Neural cell (in vitro differentiated cells): ENCODE measurements around the gene HARS2. TPM values are rescaled to one million over a fixed set of nuclear protein-coding genes. Genes with fewer than 3 reads are reported as not detected.

Source experiments
- H2AFZ ChIP-seq: fragments of 200-600, 300-800 bp; sonication (generic), shearing (Covaris generic); 2 replicates; pipeline ENCODE4 v1.6.0; 2014; ENCODE audit warnings: low read depth, mild to moderate bottlenecking, antibody characterized with exemption, low read length, moderate library complexity
- H3F3A ChIP-seq: fragments of 200-600 bp; shearing (Covaris generic); 2 replicates; pipeline ENCODE4 v1.6.1; 2016; ENCODE audit warnings: mild to moderate bottlenecking, moderate library complexity, mixed read lengths, antibody characterized with exemption, low read length; ENCODE audit not compliant: insufficient read depth, poor library complexity, severe bottlenecking
- H3K27ac ChIP-seq: fragments of 200-600, 300-800 bp; sonication (generic), shearing (Covaris generic); 2 replicates; pipeline ENCODE4 v1.5.1; 2014; ENCODE audit warnings: mild to moderate bottlenecking, low read length, moderate library complexity
- H3K27me3 ChIP-seq: fragments of 300-800, 200-600 bp; sonication (generic), shearing (Covaris generic); 2 replicates; pipeline ENCODE4 v1.6.0; 2014; ENCODE audit warnings: mild to moderate bottlenecking, low read depth, low read length, moderate library complexity; ENCODE audit not compliant: insufficient read depth
- H3K36me3 ChIP-seq: fragments of 300-800, 200-600 bp; sonication (generic), shearing (Covaris generic); 2 replicates; pipeline ENCODE4 v1.5.1; 2014; ENCODE audit warnings: mild to moderate bottlenecking, antibody characterized with exemption, low read length, moderate library complexity; ENCODE audit not compliant: insufficient read depth
- H3K4me2 ChIP-seq: fragments of 300-800, 200-600 bp; sonication (generic), shearing (Covaris generic); 2 replicates; pipeline ENCODE4 v1.6.0; 2014; ENCODE audit warnings: mild to moderate bottlenecking, low read length
- H3K4me3 ChIP-seq: fragments of 300-800, 200-600 bp; sonication (generic), shearing (Covaris generic); 2 replicates; pipeline ENCODE4 v1.5.1; 2014; ENCODE audit warnings: mild to moderate bottlenecking, low read length, moderate library complexity
- H3K79me2 ChIP-seq: fragments of 200-600 bp; shearing (Covaris generic); replicated peaks from 2 replicates; pipeline ENCODE4 v1.6.0; 2014; ENCODE audit warnings: mild to moderate bottlenecking, low read length, moderate library complexity; ENCODE audit not compliant: insufficient read depth
- H3K9ac ChIP-seq: fragments of 300-800, 200-600 bp; sonication (generic), shearing (Covaris generic); 2 replicates; pipeline ENCODE4 v1.6.1; 2016; ENCODE audit warnings: mild to moderate bottlenecking, low read length, mixed read lengths
- H3K9me2 ChIP-seq: fragments of 200-600 bp; shearing (Covaris generic); 2 replicates; pipeline ENCODE4 v1.6.1; 2016; ENCODE audit warnings: mild to moderate bottlenecking, low read length, mixed read lengths; ENCODE audit not compliant: insufficient read depth
- H3K9me3 ChIP-seq: fragments of 200-600, 300-800 bp; sonication (generic), shearing (Covaris generic); 2 replicates; pipeline ENCODE4 v1.6.1; 2016; ENCODE audit warnings: mild to moderate bottlenecking, mixed run types, low read length, moderate library complexity, mixed read lengths
- H4K20me1 ChIP-seq: fragments of 200-600 bp; shearing (Covaris generic); 2 replicates; pipeline ENCODE4 v1.6.1; 2016; ENCODE audit warnings: mild to moderate bottlenecking, mixed run types; ENCODE audit not compliant: insufficient read depth
- EP300 ChIP-seq: fragments of 450-650 bp; conservative IDR thresholded peaks from 2 replicates; pipeline ENCODE4 v1.6.1; 2014; ENCODE audit warnings: antibody characterized with exemption, mild to moderate bottlenecking, moderate library complexity; ENCODE audit not compliant: poor library complexity, severe bottlenecking
- EZH2 ChIP-seq: fragments of 200-600, 300-800 bp; shearing (Covaris generic), sonication (generic); IDR thresholded peaks from 2 replicates; pipeline ENCODE4 v1.6.1; 2014; ENCODE audit warnings: antibody characterized with exemption, low read length, borderline replicate concordance, mild to moderate bottlenecking; ENCODE audit not compliant: insufficient read depth, poor library complexity, severe bottlenecking
- MXI1 ChIP-seq: fragments of 450-650 bp; conservative IDR thresholded peaks from 2 replicates; pipeline ENCODE4 v1.6.1; 2014; ENCODE audit warnings: antibody characterized with exemption, mild to moderate bottlenecking; ENCODE audit not compliant: poor library complexity, severe bottlenecking
- POLR2AphosphoS5 ChIP-seq: IDR thresholded peaks from 2 replicates; pipeline ENCODE4 v1.6.1; 2012
- RAD21 ChIP-seq: fragments of 450-650 bp; conservative IDR thresholded peaks from 2 replicates; pipeline ENCODE4 v1.6.1; 2014; ENCODE audit warnings: antibody characterized with exemption, mild to moderate bottlenecking, moderate library complexity
- SMC3 ChIP-seq: fragments of 450-650 bp; conservative IDR thresholded peaks from 2 replicates; pipeline ENCODE4 v1.6.1; 2014; ENCODE audit warnings: antibody characterized with exemption, mild to moderate bottlenecking, moderate library complexity; ENCODE audit not compliant: poor library complexity
- TAF1 ChIP-seq: IDR thresholded peaks from 2 replicates; pipeline ENCODE4 v1.6.1; 2012; ENCODE audit warnings: low read depth
- polyA plus RNA-seq: library from polyadenylated mRNA; depleted of rRNA; stranded (reverse); fragments of >200 nt; gene quantifications from 2 replicates; pipeline ENCODE4 v1.2.3, GENCODE V29; 2014
- TF ChIP-seq, protein P1 (sequence below): fragments of 450-650 bp; IDR thresholded peaks from 2 replicates; pipeline ENCODE4 v1.5.1; 2014; ENCODE audit warnings: antibody characterized with exemption, mild to moderate bottlenecking, moderate library complexity; ENCODE audit not compliant: poor library complexity, severe bottlenecking
- TF ChIP-seq, protein P2 (sequence below): IDR thresholded peaks from 2 replicates; pipeline ENCODE4 v1.6.1; 2012; ENCODE audit warnings: borderline replicate concordance

Gene HARS2
- polyA plus RNA-seq, 1 donor from 2014 or later: 102 TPM

DNA sequence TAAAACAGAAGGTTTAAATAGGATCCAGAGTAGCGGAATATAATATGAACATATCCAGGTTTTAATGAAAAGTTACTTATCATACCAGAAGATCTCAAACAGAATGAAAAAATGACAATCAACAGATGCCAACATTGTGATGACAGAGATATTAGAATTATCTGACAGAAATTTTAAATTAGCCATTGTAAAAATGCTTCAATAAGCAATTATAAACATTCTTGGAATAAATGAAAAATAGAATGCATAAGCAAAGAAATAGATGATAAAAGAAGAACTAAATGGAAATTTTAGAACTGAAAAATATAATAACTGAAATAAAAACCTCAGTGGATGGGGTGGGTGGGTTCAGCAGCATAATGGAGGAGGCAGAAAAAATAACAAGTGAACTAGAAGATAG is 46.2 kb downstream of the HARS2 start:
- H3K27ac ChIP-seq: no peak overlapping the region
- TF ChIP-seq, protein P1, sequence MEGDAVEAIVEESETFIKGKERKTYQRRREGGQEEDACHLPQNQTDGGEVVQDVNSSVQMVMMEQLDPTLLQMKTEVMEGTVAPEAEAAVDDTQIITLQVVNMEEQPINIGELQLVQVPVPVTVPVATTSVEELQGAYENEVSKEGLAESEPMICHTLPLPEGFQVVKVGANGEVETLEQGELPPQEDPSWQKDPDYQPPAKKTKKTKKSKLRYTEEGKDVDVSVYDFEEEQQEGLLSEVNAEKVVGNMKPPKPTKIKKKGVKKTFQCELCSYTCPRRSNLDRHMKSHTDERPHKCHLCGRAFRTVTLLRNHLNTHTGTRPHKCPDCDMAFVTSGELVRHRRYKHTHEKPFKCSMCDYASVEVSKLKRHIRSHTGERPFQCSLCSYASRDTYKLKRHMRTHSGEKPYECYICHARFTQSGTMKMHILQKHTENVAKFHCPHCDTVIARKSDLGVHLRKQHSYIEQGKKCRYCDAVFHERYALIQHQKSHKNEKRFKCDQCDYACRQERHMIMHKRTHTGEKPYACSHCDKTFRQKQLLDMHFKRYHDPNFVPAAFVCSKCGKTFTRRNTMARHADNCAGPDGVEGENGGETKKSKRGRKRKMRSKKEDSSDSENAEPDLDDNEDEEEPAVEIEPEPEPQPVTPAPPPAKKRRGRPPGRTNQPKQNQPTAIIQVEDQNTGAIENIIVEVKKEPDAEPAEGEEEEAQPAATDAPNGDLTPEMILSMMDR: no peak
- TF ChIP-seq MXI1: no peak
- TF ChIP-seq EP300: no peak
- no peak for TF ChIP-seq RAD21
- TF ChIP-seq, protein P2, sequence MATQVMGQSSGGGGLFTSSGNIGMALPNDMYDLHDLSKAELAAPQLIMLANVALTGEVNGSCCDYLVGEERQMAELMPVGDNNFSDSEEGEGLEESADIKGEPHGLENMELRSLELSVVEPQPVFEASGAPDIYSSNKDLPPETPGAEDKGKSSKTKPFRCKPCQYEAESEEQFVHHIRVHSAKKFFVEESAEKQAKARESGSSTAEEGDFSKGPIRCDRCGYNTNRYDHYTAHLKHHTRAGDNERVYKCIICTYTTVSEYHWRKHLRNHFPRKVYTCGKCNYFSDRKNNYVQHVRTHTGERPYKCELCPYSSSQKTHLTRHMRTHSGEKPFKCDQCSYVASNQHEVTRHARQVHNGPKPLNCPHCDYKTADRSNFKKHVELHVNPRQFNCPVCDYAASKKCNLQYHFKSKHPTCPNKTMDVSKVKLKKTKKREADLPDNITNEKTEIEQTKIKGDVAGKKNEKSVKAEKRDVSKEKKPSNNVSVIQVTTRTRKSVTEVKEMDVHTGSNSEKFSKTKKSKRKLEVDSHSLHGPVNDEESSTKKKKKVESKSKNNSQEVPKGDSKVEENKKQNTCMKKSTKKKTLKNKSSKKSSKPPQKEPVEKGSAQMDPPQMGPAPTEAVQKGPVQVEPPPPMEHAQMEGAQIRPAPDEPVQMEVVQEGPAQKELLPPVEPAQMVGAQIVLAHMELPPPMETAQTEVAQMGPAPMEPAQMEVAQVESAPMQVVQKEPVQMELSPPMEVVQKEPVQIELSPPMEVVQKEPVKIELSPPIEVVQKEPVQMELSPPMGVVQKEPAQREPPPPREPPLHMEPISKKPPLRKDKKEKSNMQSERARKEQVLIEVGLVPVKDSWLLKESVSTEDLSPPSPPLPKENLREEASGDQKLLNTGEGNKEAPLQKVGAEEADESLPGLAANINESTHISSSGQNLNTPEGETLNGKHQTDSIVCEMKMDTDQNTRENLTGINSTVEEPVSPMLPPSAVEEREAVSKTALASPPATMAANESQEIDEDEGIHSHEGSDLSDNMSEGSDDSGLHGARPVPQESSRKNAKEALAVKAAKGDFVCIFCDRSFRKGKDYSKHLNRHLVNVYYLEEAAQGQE: no peak
- no peak for TF ChIP-seq POLR2AphosphoS5
- TF ChIP-seq TAF1: no peak
- TF ChIP-seq EZH2: no peak
- TF ChIP-seq SMC3: no peak
- H4K20me1 ChIP-seq: no peaks in the 10 kb centered on the region
- H3K36me3 ChIP-seq: no peaks in the 10 kb centered on the region
- no peak overlapping the region for H3K9ac ChIP-seq
- no peaks in the 10 kb centered on the region for H3K27me3 ChIP-seq
- no peak overlapping the region for H3K4me3 ChIP-seq
- no peak overlapping the region for H2AFZ ChIP-seq
- H3K4me2 ChIP-seq: no peak overlapping the region
- H3F3A ChIP-seq: no peaks in the 10 kb centered on the region
- H3K9me2 ChIP-seq: no peaks in the 10 kb centered on the region
- no peaks in the 10 kb centered on the region for H3K9me3 ChIP-seq
- no peaks in the 10 kb centered on the region for H3K79me2 ChIP-seq

DNA sequence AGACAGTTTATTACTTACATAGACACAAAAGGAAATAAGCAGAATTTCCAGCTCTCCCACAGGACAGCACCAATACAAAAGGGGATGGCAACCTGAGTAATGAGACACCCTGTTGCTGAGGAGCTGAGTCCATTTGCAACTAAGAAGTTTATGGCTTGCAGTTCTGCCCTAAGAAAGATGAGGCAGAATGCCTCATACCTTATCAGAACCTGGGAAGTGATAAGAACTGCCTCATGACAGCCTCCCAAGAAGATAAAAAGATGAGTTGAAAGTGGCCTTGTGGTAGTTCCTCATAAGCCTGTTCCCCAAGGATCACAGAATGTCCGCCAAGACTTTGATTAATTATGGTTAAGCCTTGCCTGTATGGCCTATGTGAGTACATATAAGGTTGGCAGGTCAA is 50.7 kb downstream of the HARS2 start:
- TF ChIP-seq, protein P2: no peak
- TF ChIP-seq EZH2: no peak
- no peak for TF ChIP-seq TAF1
- no peak for TF ChIP-seq RAD21
- TF ChIP-seq POLR2AphosphoS5: no peak
- TF ChIP-seq, protein P1: no peak
- no peak for TF ChIP-seq MXI1
- TF ChIP-seq SMC3: no peak
- TF ChIP-seq EP300: no peak
- Histone ChIP-seq H3K9me3 (no peaks in the 10 kb centered on the region), H3K27ac (no peak overlapping the region), H3K79me2 (no peaks in the 10 kb centered on the region), H3K36me3 (no peaks in the 10 kb centered on the region), H3K4me3 (no peak overlapping the region), H3F3A (no peaks in the 10 kb centered on the region), H3K9ac (no peak overlapping the region), H3K27me3 (no peaks in the 10 kb centered on the region), H4K20me1 (no peaks in the 10 kb centered on the region), H2AFZ (no peak overlapping the region), H3K4me2 (no peak overlapping the region), H3K9me2 (no peaks in the 10 kb centered on the region)
